H9 (cell line): ENCODE results near the gene PHF20. TPM values are rescaled to one million over a fixed set of nuclear protein-coding genes. Genes with fewer than 3 reads are reported as not detected.
"Not testable (repeated sequence)": the region's sequence is repeated elsewhere in the genome, so short reads cannot be mapped to it uniquely, and the experiment has no call there.

Experiments
- DNase-seq: peaks from one replicate; pipeline ENCODE4 v3.0.0-alpha.2; 2017
- H2AFZ ChIP-seq: one replicate; pipeline ENCODE4 v1.6.1; 2013; ENCODE audit warnings: mild to moderate bottlenecking, low read length, control low read depth, moderate library complexity
- H2AK5ac ChIP-seq: 2 replicates; pipeline ENCODE4 v1.6.1; 2013; ENCODE audit warnings: low read length, control low read depth, mixed read lengths; ENCODE audit not compliant: insufficient read length
- H2BK120ac ChIP-seq: one replicate; pipeline ENCODE4 v1.6.1; 2013; ENCODE audit warnings: low read depth, mild to moderate bottlenecking, low read length, control low read depth, inconsistent platforms; ENCODE audit not compliant: poor library complexity, severe bottlenecking
- H2BK12ac ChIP-seq: 2 replicates; pipeline ENCODE4 v1.6.1; 2013; ENCODE audit warnings: low read length, control low read depth, mixed read lengths, low read depth; ENCODE audit not compliant: insufficient read length
- H2BK15ac ChIP-seq: 2 replicates; pipeline ENCODE4 v1.6.1; 2013; ENCODE audit warnings: low read depth, low read length, control low read depth
- H2BK20ac ChIP-seq: one replicate; pipeline ENCODE4 v1.6.1; 2013; ENCODE audit warnings: low read depth, mild to moderate bottlenecking, low read length, control low read depth, inconsistent platforms; ENCODE audit not compliant: poor library complexity, severe bottlenecking
- H2BK5ac ChIP-seq: 2 replicates; pipeline ENCODE4 v1.6.1; 2013; ENCODE audit warnings: low read length, control low read depth, mixed read lengths; ENCODE audit not compliant: insufficient read length
- H3K14ac ChIP-seq: 2 replicates; pipeline ENCODE4 v1.6.1; 2013; ENCODE audit warnings: low read length, control low read depth; ENCODE audit not compliant: insufficient read depth
- H3K18ac ChIP-seq: 2 replicates; pipeline ENCODE4 v1.6.1; 2013; ENCODE audit warnings: low read depth, mild to moderate bottlenecking, mixed read lengths, low read length, control low read depth; ENCODE audit not compliant: insufficient read length
- H3K23ac ChIP-seq: 2 replicates; pipeline ENCODE4 v1.6.1; 2013; ENCODE audit warnings: low read length, control low read depth, mixed read lengths, low read depth; ENCODE audit not compliant: insufficient read length
- H3K23me2 ChIP-seq: 2 replicates; pipeline ENCODE4 v1.6.1; 2013; ENCODE audit warnings: low read depth, mild to moderate bottlenecking, mixed read lengths, low read length, control low read depth; ENCODE audit not compliant: insufficient read length, poor library complexity, severe bottlenecking
- H3K27ac ChIP-seq: 2 replicates; pipeline ENCODE4 v1.5.1; 2013; ENCODE audit warnings: low read length, control low read depth, mixed read lengths, low read depth; ENCODE audit not compliant: insufficient read length
- H3K27me3 ChIP-seq: 2 replicates; pipeline ENCODE4 v1.6.1; 2013; ENCODE audit warnings: low read length, control low read depth, inconsistent platforms; ENCODE audit not compliant: insufficient read depth
- H3K4ac ChIP-seq: 2 replicates; pipeline ENCODE4 v1.6.1; 2013; ENCODE audit warnings: low read depth, mild to moderate bottlenecking, control low read depth, inconsistent platforms, low read length, moderate library complexity
- H3K4me1 ChIP-seq: 2 replicates; pipeline ENCODE4 v1.6.1; 2013; ENCODE audit warnings: low read length, control low read depth, inconsistent platforms; ENCODE audit not compliant: insufficient read depth
- H3K4me2 ChIP-seq: 2 replicates; pipeline ENCODE4 v1.6.1; 2013; ENCODE audit warnings: low read length, control low read depth, mixed read lengths; ENCODE audit not compliant: insufficient read length, insufficient read depth
- H3K56ac ChIP-seq: 2 replicates; pipeline ENCODE4 v1.6.1; 2013; ENCODE audit warnings: low read depth, mild to moderate bottlenecking, mixed read lengths, low read length, control low read depth; ENCODE audit not compliant: insufficient read length
- H3K79me1 ChIP-seq: 2 replicates; pipeline ENCODE4 v1.6.1; 2013; ENCODE audit warnings: low read depth, mild to moderate bottlenecking, moderate library complexity, low read length, control low read depth, inconsistent platforms; ENCODE audit not compliant: insufficient read depth, poor library complexity, severe bottlenecking
- H3K79me2 ChIP-seq: 2 replicates; pipeline ENCODE4 v1.6.1; 2013; ENCODE audit warnings: low read length, control low read depth, inconsistent platforms; ENCODE audit not compliant: insufficient read depth
- H3K9ac ChIP-seq: 2 replicates; pipeline ENCODE4 v1.6.1; 2013; ENCODE audit warnings: low read length, control low read depth, mixed read lengths; ENCODE audit not compliant: insufficient read length; ENCODE audit errors: extremely low read depth
- H3K9me3 ChIP-seq: one replicate; pipeline ENCODE4 v1.6.1; 2013; ENCODE audit warnings: low read depth, low read length, inconsistent platforms; ENCODE audit not compliant: control insufficient read depth
- H3T11ph ChIP-seq: one replicate; pipeline ENCODE4 v1.6.1; 2013; ENCODE audit warnings: mild to moderate bottlenecking, low read length, control low read depth, inconsistent platforms
- H4K20me1 ChIP-seq: one replicate; pipeline ENCODE4 v1.6.1; 2013; ENCODE audit not compliant: control insufficient read depth, insufficient read length, insufficient read depth
- H4K5ac ChIP-seq: 2 replicates; pipeline ENCODE4 v1.6.1; 2013; ENCODE audit warnings: low read depth, mild to moderate bottlenecking, mixed read lengths, low read length, control low read depth; ENCODE audit not compliant: insufficient read length
- H4K8ac ChIP-seq: replicated peaks from 2 replicates; pipeline ENCODE4 v1.6.1; 2013; ENCODE audit warnings: low read length, control low read depth, mixed read lengths, low read depth; ENCODE audit not compliant: insufficient read length
- H4K91ac ChIP-seq: 2 replicates; pipeline ENCODE4 v1.6.1; 2013; ENCODE audit warnings: low read depth, mild to moderate bottlenecking, moderate library complexity, mixed read lengths, low read length, control low read depth; ENCODE audit not compliant: insufficient read length
- H3K27ac Mint-ChIP-seq, 3 experiments: 2 replicates in 2 of 3; 3 replicates in 1 of 3; pipeline ENCODE4 v1.8.0; 2020 to 2021; ENCODE audit warnings: mixed read lengths in 3 of 3, mild to moderate bottlenecking in 1 of 3, moderate library complexity in 1 of 3
- H3K27me3 Mint-ChIP-seq: 2 replicates; pipeline ENCODE4 v1.8.0; 2021; ENCODE audit warnings: low read depth, mild to moderate bottlenecking, moderate library complexity, mixed read lengths
- H3K36me3 Mint-ChIP-seq, 3 experiments: 2 replicates in 2 of 3; 3 replicates in 1 of 3; pipeline ENCODE4 v1.8.0; 2020 to 2021; ENCODE audit warnings: low read depth in 3 of 3, mixed read lengths in 3 of 3; ENCODE audit not compliant: insufficient read depth in 1 of 3
- H3K4me1 Mint-ChIP-seq, 2 experiments: 2 replicates each; pipeline ENCODE4 v1.8.0; 2020; ENCODE audit warnings: mixed read lengths in 2 of 2
- H3K4me3 Mint-ChIP-seq, 2 experiments: 2 replicates in 1 of 2; 3 replicates in 1 of 2; pipeline ENCODE4 v1.8.0; 2020 to 2021; ENCODE audit warnings: mild to moderate bottlenecking in 2 of 2, mixed read lengths in 2 of 2, moderate library complexity in 1 of 2
- H3K9me3 Mint-ChIP-seq, 2 experiments: 2 replicates in 1 of 2; 3 replicates in 1 of 2; pipeline ENCODE4 v1.8.0; 2020; ENCODE audit warnings: mild to moderate bottlenecking in 2 of 2, mixed read lengths in 2 of 2, moderate library complexity in 1 of 2
- WGBS: extraction: QIAGEN DNeasy Blood & Tissue Kit; methylation state at CpG from one replicate; pipeline ENCODE4 v1.1.7; 2013; ENCODE audit warnings: missing lambda C conversion rate, low lambda C conversion rate, mixed read lengths; ENCODE audit not compliant: insufficient read length; ENCODE audit errors: extremely low coverage; 5-methylcytosine and 5-hydroxymethylcytosine counted together
- total RNA-seq: library from RNA; stranded (reverse); gene quantifications from 2 replicates; pipeline ENCODE4 v1.2.1, GENCODE V29; 2021
- TF ChIP-seq, protein P1 (sequence below): fragments of 200-600 bp; sonication (generic); conservative IDR thresholded peaks from 3 replicates; pipeline ENCODE4 v1.8.0; 2021; ENCODE audit warnings: antibody characterized with exemption, mild to moderate bottlenecking

The PHF20 gene
- total RNA-seq, 1 experiment from 2014 or later, result 50.3 TPM

DNA sequence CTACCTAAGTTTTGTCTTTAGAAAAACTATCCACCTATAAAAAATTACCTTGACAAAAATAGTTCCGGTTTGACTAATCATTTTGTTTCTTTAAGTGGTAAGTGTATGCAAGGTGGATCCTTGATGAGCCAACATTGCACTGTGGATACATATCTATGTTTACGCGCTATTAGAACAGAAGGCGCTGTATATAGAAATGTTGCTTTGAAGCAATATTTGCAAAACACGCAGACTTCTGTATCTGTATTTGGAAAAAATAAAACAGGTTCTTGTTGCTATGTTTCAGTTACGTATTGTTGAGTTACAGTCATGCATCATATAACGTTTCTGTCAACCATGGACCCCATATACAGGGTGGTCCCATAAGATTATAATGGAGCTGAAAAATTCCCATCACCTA, 178.3 kb downstream of the PHF20 start:
- Histone ChIP-seq H3K56ac (no peak overlapping the region), H3K4me2 (no peak overlapping the region), H4K91ac (no peak overlapping the region), H4K20me1 (no peaks in the 10 kb centered on the region), H4K5ac (no peak overlapping the region), H2BK15ac (no peak overlapping the region), H2BK12ac (no peak overlapping the region), H2AFZ (no peak overlapping the region), H3K14ac (no peak overlapping the region), H3K23ac (no peak overlapping the region), H2BK5ac (no peak overlapping the region), H2AK5ac (no peak overlapping the region), H2BK20ac (no peak overlapping the region), H3K4ac (no peak overlapping the region), H3K27ac (no peak overlapping the region), H3K23me2 (peaks cover 12% of the 10 kb centered on the region), H3K79me2 (0 out of 2 replicates have a peak, but pooled peaks cover 2% of the 10 kb centered on the region), H4K8ac (no peak overlapping the region), H3K4me1 (no peaks in the 10 kb centered on the region; the same call in 1 of the 2 replicates), H3K27me3 (no peaks in the 10 kb centered on the region), H3K18ac (no peak overlapping the region), H3K9me3 (no peaks in the 10 kb centered on the region), H2BK120ac (no peak overlapping the region), H3T11ph (no peak overlapping the region), H3K79me1 (no peaks in the 10 kb centered on the region), H3K9ac (no peak overlapping the region)
- Mint-ChIP-seq H3K4me3 (no peak overlapping the region), H3K9me3 (no peaks in the 10 kb centered on the region), H3K36me3 (peaks cover 2 to 21% (median 15%) of the 10 kb centered on the region in 3 experiments; a peak in 6 of 7 replicates), H3K27ac (no peak overlapping the region), H3K4me1 (peaks cover 10 to 16% of the 10 kb centered on the region in 2 experiments), H3K27me3 (no peaks in the 10 kb centered on the region)
- DNase-seq, result no peak
- no CpG with 5 or more reads among the region's 7 CpGs for WGBS
- TF ChIP-seq, protein P1, sequence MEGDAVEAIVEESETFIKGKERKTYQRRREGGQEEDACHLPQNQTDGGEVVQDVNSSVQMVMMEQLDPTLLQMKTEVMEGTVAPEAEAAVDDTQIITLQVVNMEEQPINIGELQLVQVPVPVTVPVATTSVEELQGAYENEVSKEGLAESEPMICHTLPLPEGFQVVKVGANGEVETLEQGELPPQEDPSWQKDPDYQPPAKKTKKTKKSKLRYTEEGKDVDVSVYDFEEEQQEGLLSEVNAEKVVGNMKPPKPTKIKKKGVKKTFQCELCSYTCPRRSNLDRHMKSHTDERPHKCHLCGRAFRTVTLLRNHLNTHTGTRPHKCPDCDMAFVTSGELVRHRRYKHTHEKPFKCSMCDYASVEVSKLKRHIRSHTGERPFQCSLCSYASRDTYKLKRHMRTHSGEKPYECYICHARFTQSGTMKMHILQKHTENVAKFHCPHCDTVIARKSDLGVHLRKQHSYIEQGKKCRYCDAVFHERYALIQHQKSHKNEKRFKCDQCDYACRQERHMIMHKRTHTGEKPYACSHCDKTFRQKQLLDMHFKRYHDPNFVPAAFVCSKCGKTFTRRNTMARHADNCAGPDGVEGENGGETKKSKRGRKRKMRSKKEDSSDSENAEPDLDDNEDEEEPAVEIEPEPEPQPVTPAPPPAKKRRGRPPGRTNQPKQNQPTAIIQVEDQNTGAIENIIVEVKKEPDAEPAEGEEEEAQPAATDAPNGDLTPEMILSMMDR, result no peak

DNA sequence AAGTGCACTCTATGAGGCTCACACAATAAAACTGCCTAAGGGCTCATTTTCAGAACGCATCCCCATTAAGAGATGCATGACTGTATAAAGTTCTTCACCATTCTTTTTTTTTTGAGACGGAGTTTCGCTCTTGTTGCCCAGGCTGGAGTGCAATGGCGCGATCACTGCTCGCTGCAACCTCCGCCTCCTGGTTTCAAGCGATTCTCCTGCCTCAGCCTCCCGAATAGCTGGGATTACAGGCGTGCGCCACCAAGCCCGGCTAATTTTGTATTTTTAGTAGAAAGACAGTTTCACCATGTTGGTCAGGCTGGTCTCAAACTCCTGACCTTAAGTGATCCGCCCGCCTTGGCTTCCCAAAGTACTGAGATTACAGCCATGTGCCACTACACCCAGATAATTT, 180.3 kb downstream of the PHF20 start:
- not testable (repeated sequence) for H3K4ac ChIP-seq, H3K9ac ChIP-seq, H4K91ac ChIP-seq, H3K27ac ChIP-seq, H4K8ac ChIP-seq, H2BK20ac ChIP-seq, H4K5ac ChIP-seq, H3K27me3 Mint-ChIP-seq, H3K27ac Mint-ChIP-seq, H2BK12ac ChIP-seq, H3K56ac ChIP-seq, H3K79me1 ChIP-seq, H3K4me2 ChIP-seq, H2BK5ac ChIP-seq, H3K14ac ChIP-seq, H2AK5ac ChIP-seq, H3K9me3 Mint-ChIP-seq, H3K18ac ChIP-seq, H4K20me1 ChIP-seq, H3K9me3 ChIP-seq, H3K27me3 ChIP-seq, H3K23ac ChIP-seq, H2BK120ac ChIP-seq, DNase-seq, H3T11ph ChIP-seq, H2AFZ ChIP-seq, H3K79me2 ChIP-seq, H3K4me1 ChIP-seq, H2BK15ac ChIP-seq
- Mint-ChIP-seq H3K4me1 (peaks cover 13 to 15% of the 10 kb centered on the region in 2 experiments), H3K36me3 (peaks cover 2 to 16% (median 15%) of the 10 kb centered on the region in 3 experiments; a peak in 6 of 7 replicates), H3K4me3 (peak overlapping the region; percentile 10 to 98; a peak in 2 of 5 replicates)
- WGBS, result no CpG with 5 or more reads among the region's 14 CpGs
- H3K23me2 ChIP-seq, result peaks cover 12% of the 10 kb centered on the region
